AG09309 (cell line): ENCODE data around the gene PEX5L.

ENCODE experiments used
- DNase-seq: peaks from one replicate; pipeline ENCODE4 v3.0.0-alpha.2; 2010; ENCODE audit warnings: low read depth
- H3K4me3 ChIP-seq: 2 replicates; pipeline ENCODE4 v1.5.1; 2011; ENCODE audit warnings: mild to moderate bottlenecking, low read depth, low read length, moderate library complexity; ENCODE audit not compliant: control insufficient read depth
- TF ChIP-seq, protein P1 (sequence below): IDR thresholded peaks from 2 replicates; pipeline ENCODE4 v1.5.1; 2011; ENCODE audit warnings: mild to moderate bottlenecking, low read depth, low read length, inconsistent platforms; ENCODE audit not compliant: insufficient read depth, control insufficient read depth; ENCODE audit errors: missing control alignments

Gene PEX5L

DNA sequence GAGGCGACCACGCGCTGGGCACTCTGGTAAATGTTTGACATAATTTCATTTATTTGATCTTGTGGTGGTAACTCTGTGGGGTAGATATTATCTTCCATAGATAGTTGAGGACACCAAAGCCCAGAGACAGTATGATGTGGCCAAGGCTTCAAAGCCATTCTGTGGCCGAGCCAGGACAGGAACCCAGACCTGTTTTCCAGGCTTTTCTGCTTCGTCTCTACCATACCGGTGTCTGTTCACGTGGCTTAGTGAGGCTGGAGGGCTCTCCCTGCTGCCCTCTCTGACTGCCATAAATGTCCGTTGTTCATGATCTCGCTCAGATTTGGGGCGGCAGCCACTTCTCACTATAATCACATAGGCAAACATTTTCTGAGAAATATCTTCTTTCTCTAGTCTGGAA, 134.7 kb downstream of the PEX5L start:
- TF ChIP-seq, protein P1, sequence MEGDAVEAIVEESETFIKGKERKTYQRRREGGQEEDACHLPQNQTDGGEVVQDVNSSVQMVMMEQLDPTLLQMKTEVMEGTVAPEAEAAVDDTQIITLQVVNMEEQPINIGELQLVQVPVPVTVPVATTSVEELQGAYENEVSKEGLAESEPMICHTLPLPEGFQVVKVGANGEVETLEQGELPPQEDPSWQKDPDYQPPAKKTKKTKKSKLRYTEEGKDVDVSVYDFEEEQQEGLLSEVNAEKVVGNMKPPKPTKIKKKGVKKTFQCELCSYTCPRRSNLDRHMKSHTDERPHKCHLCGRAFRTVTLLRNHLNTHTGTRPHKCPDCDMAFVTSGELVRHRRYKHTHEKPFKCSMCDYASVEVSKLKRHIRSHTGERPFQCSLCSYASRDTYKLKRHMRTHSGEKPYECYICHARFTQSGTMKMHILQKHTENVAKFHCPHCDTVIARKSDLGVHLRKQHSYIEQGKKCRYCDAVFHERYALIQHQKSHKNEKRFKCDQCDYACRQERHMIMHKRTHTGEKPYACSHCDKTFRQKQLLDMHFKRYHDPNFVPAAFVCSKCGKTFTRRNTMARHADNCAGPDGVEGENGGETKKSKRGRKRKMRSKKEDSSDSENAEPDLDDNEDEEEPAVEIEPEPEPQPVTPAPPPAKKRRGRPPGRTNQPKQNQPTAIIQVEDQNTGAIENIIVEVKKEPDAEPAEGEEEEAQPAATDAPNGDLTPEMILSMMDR, result no peak
- H3K4me3 ChIP-seq, result no peak overlapping the region
- no peak for DNase-seq

DNA sequence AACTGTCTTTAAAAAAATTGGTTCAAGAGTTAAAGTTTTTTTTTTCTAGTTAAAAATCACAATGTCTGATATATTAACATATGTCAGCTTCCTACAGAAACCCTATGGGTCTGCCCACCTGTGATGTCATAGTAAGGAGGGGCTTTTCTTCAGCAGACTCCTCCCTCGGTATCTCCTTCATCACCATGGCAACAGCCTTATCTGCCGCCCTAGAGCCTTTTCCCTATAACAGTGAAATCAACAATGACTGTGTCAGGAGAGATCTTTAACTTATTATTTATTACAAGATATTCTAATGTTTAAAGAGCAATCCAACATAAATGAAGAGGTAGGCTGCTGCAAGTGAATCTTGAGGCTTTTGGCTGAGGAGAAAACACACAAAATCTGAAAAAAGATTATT, 138.7 kb downstream of the PEX5L start:
- TF ChIP-seq, protein P1, result no peak
- H3K4me3 ChIP-seq, result no peak overlapping the region
- DNase-seq, result no peak

DNA sequence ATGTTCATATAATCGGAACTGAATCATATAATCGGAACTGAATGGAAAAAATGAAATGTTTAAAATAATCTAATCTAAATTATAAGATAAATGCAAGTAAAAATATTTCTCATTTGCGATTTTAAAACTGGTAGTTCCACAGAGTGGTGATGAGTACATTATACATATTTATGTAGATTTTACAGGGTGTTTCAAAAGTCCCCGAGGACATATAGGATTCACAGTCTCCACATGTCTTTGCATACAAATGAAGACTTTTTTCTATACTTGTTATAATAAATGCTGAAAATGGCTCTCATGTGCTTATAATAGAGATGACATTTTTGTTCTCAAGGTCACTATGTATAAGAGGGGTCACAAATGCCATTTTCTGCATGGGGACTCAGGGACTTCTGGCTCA, 139.5 kb downstream of the PEX5L start:
- H3K4me3 ChIP-seq, result no peak overlapping the region
- TF ChIP-seq, protein P1, result no peak
- DNase-seq, result no peak

DNA sequence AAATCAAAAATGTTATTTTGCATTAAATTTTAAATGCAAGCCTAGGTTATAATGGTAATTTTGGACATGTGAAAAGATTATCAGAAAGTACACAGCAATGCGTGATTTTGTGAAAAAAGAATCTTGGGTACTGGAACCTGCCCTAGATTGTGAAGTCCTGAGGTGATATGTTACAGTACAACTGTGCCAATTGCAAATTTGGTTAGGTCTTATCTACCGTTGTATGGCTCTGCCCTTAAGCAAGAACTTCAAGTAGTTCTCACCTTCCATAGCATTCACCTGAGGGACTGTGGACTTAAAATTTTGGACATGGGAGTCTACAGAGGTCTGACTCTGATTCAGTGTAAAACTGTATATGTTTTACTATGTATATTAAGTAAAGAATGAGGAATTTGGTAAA, 140.2 kb downstream of the PEX5L start:
- no peak for DNase-seq
- TF ChIP-seq, protein P1, result no peak
- H3K4me3 ChIP-seq, result no peak overlapping the region

DNA sequence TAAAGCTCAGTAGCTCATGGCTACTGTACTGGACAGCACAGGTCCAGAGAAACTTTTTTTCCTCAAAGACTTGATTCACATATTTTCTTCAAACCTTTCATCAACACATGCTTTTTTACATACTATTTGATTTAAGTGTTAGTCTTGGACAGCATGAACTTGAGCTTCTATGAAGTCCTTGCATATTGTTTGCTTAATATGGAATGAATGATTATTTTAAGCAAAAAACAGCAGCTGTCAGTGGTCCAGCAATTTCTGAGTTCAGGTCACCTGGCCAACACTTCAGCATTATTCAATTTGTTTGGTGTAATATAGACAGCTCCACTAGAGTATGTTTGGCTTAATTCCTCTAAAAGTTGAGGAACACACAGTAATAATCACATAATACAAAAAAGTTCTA, 141.4 kb downstream of the PEX5L start:
- TF ChIP-seq, protein P1, result no peak
- H3K4me3 ChIP-seq, result no peak overlapping the region
- DNase-seq, result no peak

DNA sequence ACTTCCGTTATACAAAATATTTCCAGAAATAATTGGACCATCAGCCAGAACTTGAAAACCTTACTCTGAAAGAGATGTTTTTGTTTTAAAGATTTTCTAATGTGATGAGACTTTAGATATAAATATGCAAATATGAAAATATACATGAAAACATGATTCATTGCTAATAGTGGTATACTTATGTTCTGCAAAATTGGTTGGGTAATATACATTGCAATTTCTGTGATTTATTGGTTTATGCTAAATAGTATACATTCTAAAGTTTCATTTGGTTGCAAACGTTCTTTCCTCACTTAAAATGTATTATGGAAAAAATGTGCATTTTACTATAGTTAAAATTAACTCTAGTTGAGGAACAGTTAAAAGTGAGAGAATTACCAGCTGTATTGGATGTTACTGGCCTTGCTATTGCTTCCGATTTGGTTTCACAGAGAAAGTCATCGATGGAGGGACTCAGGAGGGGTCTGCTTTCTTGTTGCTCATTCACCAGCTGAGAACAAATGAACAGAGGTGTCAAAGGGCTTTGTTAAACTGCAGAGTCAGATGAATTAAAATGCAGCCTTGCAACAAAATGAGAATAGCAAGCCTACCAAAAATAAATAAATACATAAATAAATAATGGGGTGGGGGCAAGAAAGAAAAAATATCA, 149.3 kb downstream of the PEX5L start:
- no peak for DNase-seq
- no peak overlapping the region for H3K4me3 ChIP-seq
- TF ChIP-seq, protein P1, result no peak
